Retinal pigment epithelial cell (primary cell): ENCODE measurements around the gene MRM3.

Source experiments
- DNase-seq: peaks from one replicate; pipeline ENCODE4 v3.0.0-alpha.2; 2010; ENCODE audit warnings: low read depth
- H3K4me3 ChIP-seq: 2 replicates; pipeline ENCODE4 v1.5.1; 2011; ENCODE audit warnings: mild to moderate bottlenecking, low read length, control low read depth, moderate library complexity
- TF ChIP-seq, protein P1 (sequence below): conservative IDR thresholded peaks from 2 replicates; pipeline ENCODE4 v1.5.1; 2011; ENCODE audit warnings: low read depth, low read length, control low read depth, inconsistent platforms

The MRM3 gene

DNA sequence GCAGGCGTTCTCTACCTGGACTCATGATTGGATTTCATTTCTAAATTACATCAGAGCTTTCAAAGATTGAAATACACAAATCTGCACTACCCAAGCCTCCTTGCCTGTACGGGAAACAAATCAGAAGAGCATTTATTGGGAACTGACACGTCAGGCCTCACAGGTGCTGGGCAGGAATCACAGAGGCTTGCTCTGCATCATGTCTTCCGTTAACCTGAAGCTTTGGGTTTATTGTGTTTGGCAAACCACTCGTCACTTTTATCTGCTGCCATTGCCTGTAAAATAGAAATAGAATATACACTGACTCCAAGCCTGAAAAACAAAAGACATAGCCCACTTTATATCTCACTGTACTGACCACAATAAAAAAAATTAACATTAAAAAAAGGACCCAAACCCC, 22.2 kb upstream of the MRM3 start:
- DNase-seq: no peak
- TF ChIP-seq, protein P1, sequence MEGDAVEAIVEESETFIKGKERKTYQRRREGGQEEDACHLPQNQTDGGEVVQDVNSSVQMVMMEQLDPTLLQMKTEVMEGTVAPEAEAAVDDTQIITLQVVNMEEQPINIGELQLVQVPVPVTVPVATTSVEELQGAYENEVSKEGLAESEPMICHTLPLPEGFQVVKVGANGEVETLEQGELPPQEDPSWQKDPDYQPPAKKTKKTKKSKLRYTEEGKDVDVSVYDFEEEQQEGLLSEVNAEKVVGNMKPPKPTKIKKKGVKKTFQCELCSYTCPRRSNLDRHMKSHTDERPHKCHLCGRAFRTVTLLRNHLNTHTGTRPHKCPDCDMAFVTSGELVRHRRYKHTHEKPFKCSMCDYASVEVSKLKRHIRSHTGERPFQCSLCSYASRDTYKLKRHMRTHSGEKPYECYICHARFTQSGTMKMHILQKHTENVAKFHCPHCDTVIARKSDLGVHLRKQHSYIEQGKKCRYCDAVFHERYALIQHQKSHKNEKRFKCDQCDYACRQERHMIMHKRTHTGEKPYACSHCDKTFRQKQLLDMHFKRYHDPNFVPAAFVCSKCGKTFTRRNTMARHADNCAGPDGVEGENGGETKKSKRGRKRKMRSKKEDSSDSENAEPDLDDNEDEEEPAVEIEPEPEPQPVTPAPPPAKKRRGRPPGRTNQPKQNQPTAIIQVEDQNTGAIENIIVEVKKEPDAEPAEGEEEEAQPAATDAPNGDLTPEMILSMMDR: no peak
- H3K4me3 ChIP-seq: no peak overlapping the region

DNA sequence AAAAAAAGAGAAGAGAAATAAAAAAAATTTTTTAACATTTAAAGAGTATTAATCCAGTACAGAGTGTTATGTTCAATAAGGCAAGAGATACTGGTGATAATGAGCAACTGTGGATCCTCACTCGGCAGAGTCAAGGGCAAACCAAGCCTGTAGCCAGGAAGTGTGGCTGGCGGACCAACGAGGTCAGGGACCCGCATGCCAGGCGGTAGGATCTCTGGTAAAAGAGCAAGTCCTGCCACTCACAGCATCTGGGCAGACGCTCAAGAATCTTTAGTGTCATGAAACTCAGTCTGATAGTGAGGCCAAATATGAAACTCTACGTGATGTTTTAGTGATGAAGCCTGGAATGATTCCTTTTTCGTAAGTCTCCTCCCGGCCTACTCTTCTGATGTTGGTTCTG, 21.8 kb upstream of the MRM3 start:
- TF ChIP-seq, protein P1: no peak
- DNase-seq: no peak
- H3K4me3 ChIP-seq: no peak overlapping the region

DNA sequence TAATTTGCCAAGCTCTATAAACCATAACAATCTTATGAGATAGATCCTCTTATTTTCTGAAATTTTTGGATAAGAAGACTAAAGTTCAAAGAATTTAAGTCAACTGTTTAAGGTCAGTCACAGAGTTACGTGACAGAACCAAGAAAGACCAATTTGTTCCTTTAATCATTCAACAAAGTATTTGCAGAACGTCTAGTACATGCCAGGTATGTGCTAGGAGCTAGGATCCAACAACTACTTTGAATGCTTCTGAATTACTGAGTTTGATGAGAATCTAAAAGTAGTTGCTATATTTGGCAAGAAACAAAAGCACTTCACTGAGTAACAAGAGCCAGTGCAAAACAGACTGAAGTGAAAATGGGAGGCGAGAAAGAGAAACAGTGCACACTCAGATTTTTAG, 15.1 kb upstream of the MRM3 start:
- TF ChIP-seq, protein P1: no peak
- no peak overlapping the region for H3K4me3 ChIP-seq
- no peak for DNase-seq

DNA sequence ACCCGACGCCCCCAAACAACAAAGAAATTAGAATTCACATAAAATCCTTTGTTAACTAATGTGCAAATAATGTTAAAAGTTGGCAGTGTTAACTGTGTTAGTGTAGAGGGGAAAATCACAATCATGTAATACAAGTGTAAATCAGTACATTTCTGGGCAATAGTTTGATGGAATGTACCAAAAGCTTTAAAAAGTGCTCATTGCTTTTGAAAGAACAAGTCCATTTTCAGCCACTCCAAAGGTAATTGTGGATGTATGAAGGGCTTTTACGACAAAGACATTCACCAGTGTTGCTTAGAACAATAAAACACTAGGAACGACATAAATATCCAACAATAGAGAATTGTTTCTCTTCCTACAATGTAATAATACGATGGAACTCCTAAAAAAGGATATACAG, 9.1 kb upstream of the MRM3 start:
- TF ChIP-seq, protein P1: no peak
- H3K4me3 ChIP-seq: no peak overlapping the region
- no peak for DNase-seq

DNA sequence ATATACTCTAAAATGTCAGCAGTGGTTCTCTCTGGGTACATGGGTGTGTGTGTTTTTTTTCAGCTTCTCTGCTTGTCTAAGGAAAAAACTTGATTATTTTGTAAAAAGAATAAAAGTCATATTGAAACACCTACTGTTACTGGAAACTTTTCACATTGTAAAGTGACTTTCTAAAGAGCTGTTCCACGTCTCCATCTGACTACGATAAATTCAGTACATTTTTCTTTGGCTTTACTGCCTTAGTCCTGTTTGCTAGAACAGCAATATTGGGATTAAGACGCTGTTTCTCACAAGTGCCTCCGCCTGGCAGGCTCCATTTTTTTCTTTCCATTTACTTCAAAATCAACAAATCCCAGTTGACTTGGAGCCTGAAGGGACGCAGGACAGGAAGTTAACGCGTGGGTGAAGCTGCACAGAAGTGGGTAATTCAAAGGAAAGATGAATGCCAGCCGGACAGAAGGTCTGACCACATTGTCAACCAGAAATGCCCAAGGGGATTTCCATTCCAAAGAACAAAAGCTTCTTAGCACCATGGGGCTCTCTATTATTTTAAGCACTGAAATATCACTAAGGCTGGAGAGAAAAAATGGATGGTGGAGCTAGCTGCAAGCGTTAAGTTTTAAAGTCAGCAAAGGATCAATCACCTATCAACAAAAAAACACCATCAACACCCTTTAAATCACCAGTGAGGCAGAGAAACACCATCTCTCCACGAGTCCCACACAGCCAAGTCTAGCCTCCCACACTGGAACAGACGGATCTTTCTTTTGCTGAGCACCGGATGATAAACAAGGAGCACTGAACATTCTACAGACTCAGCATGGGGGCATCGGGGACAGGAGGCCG, 8.5 kb upstream of the MRM3 start:
- TF ChIP-seq, protein P1: no peak
- H3K4me3 ChIP-seq: no peak overlapping the region
- no peak for DNase-seq

DNA sequence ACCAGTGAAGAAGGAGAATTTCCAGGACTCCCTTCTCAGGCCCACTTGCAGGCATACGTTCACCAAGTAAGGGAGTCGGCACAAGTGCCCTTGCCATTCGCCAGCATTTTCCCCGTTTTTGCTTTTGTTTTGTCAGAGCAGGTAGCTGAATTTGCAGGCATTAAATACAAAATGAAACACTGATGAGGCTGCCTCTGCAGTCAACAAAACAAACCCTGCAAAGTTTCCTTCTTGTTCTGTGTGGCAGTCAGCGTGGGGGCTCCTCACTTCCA, 7.9 kb upstream of the MRM3 start:
- H3K4me3 ChIP-seq: no peak overlapping the region
- TF ChIP-seq, protein P1: no peak
- DNase-seq: no peak

DNA sequence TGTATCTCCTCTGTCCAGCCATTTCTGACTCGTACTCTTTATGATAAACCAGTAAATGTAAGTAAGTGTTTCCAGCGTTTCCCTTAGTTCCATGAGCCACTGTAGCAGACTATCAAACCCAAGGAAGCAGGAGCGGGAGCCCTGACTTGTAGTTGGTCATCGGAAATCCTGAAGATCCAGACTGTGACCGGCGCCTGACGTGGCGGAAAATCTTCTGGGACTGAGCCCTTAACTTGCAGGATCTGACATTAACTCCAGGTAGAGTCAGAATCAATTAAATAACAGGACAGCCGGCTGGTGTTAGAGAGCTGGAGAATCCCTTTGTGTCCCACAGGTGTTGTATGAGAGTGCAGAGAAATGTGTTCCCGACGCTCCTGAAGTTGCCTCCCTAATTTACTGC, 4.1 kb upstream of the MRM3 start:
- TF ChIP-seq, protein P1: no peak
- no peak for DNase-seq
- H3K4me3 ChIP-seq: no peak overlapping the region
